GM19023 (cell line): ENCODE measurements around the gene ZNF229.
"Not testable (repeated sequence)": the region's sequence is repeated elsewhere in the genome, so short reads cannot be mapped to it uniquely, and the experiment has no call there.

Experiments
- ATAC-seq: cut with Tn5 transposase; IDR thresholded peaks from one replicate; pipeline ENCODE4 v1.9.1; 2021; ENCODE audit warnings: mild to moderate bottlenecking, moderate library complexity; ENCODE audit not compliant: unreplicated experiment

ZNF229 gene

GRCh38 chr19:44447916-44448674 is at the start of gene ZNF229:
ZNF229 (minus strand) TSS chr19:44448472; CDS start chr19:44442847, 5,625 bp downstream.
- ATAC-seq = no peak

DNA sequence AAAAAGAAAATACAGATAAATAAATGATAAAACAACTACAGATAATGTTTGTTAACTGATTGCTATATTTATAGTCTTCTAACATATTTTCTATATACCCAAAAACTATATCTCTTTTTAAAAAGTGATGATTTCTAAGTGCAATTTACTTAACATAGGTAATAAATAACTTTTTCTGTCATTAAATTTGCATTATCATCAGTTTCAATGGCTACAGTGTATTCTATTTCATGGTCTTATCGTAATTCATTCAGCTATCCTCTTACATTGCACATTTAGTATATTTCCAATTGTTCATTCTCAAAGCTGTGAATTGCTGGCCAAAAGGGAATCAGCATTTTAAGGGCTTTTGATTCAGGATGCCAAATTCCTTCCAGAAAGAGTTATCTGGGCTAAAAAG is 48.4 kb upstream of the ZNF229 start:
- no peak for ATAC-seq

DNA sequence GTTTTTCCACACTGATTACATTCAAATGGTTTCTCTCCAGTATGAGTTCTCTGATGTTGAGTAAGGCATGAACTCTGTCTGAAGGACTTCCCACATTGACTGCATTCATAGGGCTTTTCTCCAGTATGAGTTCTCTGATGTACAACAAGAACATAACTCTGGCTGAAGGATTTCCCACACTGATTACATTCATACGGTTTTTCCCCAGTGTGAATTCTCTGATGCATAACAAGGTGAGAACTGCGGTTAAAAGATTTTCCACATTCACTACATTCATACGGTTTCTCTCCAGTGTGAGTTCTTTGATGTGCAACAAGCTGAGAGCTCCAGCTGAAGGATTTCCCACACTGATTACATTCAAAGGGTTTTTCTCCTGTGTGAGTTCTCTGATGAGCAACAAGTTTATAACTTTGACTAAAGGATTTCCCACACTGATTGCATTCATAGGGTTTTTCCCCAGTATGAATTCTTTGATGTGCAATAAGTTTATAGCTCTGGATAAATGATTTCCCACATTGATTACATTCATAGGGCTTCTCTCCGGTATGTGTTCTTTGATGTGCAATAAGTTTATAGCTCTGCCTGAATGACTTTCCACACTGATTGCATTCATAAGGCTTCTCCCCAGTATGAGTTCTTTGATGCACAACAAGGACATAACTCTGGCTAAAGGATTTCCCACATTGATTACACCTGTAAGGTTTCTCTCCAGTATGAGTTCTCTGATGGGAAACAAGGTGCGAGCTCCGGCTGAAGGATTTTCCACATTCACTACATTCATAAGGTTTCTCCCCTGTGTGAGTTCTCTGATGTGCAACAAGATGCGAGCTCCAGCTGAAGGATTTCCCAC is 28.5 kb upstream of the ZNF229 start:
- no peak for ATAC-seq

- ATAC-seq = not testable (repeated sequence)
Measured at GRCh38 chr19:44468730-44469129, 20.5 kb upstream of the ZNF229 start.

DNA sequence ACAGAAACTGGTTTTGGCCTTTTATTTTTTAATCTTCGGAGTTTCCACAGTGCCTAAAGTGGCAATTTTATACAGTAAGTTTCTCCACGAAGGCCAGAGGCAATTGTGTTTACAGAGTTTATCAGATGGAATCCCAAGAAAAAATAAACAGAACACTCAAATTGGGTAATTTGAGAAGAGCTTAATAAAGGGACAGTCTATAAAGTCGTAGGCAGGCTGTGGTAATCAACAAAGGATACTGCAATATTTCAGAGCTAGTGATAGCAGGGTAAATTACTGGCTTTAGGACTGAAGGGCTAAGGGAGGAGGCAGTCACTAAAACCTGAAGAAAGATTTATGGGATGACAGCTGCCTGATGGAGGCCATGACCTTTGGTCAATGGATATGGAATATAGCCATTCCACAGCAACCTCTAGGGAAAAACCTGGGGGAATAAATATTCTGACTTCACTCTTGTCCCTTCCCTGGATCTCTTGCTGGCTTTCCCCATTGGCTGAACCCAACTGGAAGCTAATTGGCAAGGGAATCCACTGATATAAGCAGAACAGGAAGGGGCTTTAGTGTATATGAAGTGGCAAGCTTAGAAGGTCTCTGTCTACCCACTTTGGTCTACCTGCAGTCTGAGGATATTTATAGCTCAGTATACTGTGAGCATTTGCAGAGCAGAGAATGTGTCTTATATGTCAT is 14.5 kb upstream of the ZNF229 start:
- not testable (repeated sequence) for ATAC-seq

- ATAC-seq = not testable (repeated sequence)
Measured at GRCh38 chr19:44456016-44456415, 7.7 kb upstream of the ZNF229 start.

DNA sequence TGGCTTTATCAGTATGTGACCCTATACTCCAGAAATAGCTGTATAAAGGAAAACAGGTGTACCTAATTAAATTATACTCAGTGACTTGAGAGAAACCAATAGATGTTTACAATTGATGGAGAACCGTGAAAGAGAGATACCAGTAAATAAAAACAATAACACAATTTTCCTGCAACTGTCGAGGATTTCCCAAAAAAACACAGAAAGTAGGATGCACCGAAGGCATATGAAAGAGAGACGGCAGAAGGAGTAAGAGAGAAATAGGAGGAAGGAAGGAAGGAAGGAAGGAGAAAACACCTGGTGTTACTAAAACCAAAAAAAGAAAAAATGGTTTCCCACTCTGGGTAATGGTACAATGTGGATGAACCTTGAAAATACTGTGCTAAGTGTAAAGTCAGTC is 6.8 kb upstream of the ZNF229 start:
- no peak for ATAC-seq

GRCh38 chr19:44452367-44452766 is 4.1 kb upstream of the ZNF229 start:
- no peak for ATAC-seq

DNA sequence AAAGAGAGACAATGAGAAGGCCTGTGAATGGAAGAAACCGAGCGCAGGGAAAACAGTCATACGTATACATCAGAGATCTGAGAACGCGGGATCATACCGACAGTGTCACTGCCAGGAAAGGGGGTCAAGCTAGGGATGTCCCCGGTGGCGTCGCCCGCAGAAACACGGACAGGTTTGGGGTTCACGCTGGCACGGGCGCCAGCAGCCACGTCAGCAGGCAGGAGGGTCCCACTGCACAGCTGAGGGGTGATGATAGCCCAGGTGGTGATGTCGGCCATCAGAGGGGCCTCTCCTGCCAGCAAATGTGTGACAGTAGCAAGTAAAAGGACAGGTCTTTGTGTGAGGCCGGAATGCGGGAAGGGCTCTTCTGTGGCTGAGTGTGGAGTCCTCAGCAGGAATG is 3.4 kb upstream of the ZNF229 start:
- ATAC-seq = no peak

DNA sequence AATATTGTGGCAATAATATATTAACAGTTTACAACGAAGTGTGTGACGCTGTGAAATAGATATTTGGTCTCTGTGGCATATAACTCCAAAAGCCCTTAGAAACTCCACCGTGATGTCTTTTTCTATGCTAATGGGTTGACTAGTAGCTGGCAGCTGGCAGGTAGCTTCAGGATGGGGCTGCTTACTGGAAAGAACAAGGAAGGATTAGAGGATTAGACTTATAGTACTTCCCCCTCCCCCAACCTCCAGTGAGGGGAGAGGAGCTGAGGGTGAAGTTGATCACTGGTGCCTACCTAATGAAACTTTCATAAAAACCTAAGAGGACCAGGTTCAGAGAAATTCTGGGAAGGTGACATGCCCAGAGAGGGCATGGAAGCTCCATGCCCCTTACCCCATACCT is 9.8 kb downstream of the ZNF229 start:
- ATAC-seq = no peak

GRCh38 chr19:44435441-44435840 is 12.8 kb downstream of the ZNF229 start:
- no peak for ATAC-seq

DNA sequence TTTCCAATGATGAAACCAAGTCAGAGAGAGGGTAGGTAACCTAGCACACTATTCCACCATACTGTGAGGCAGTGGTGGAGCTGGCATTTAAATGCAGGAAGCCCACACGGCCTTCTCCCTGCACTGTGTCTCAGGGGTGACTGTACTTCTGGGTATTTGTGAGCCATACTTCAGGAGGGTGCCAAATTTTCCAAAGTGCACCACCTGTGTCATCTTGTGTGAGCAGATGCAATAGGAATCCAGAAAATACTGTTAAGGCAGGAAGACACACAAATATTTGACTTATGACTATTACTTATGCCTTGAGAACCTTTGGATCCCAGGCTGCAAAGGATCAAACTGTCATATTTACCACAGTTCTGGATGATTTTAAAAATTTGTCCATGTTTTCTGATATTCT is 17.3 kb downstream of the ZNF229 start:
- no peak for ATAC-seq

- ATAC-seq = not testable (repeated sequence)
Measured at GRCh38 chr19:44415553-44415952, 32.7 kb downstream of the ZNF229 start.

- ATAC-seq = no peak
Measured at GRCh38 chr19:44401139-44402115, 46.8 kb downstream of the ZNF229 start, which contains the start of gene ZNF285. ZNF285 (minus strand) TSS chr19:44401608; CDS start chr19:44397213, 4,395 bp downstream.

DNA sequence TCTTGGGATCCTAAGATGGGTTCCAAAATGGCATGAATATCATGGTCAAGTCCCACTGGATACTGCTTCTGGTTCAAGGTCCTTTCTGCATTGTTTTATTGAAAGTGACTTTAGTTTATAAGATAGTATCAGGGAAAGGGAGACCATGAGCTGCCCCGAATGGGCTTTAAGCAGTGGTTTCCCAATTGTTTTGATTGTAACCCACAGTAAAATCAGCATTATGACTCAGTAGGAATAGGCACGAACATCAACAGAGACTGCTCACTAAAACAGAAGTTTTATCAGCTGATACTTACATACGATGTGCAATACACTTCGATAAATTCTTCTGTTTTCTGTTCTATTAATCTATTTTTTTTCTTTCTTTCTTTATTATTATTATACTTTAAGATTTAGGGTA is 59.0 kb downstream of the ZNF229 start:
- ATAC-seq = not testable (repeated sequence)
